Mesenchymal stem cell (in vitro differentiated cells and primary cell): Measurements from ENCODE around the gene DCANP1.

Experiments used
- DNase-seq: peaks from one replicate; pipeline ENCODE4 v3.0.0-alpha.2; 2013
- H2AFZ ChIP-seq: one replicate; pipeline ENCODE4 v1.6.1; 2013; ENCODE audit warnings: low read depth, mild to moderate bottlenecking, control low read depth, inconsistent platforms, low read length, moderate library complexity
- H2AK5ac ChIP-seq: 2 replicates; pipeline ENCODE4 v1.6.1; 2013; ENCODE audit warnings: low read length, moderate library complexity, mild to moderate bottlenecking, inconsistent platforms; ENCODE audit not compliant: severe bottlenecking
- H2BK120ac ChIP-seq: one replicate; pipeline ENCODE4 v1.6.1; 2013; ENCODE audit warnings: low read depth, mild to moderate bottlenecking, inconsistent platforms, low read length, moderate library complexity
- H2BK12ac ChIP-seq, 2 experiments: one replicate each; pipeline ENCODE4 v1.6.1; 2013; ENCODE audit warnings: inconsistent platforms in 2 of 2, low read length in 2 of 2, mild to moderate bottlenecking in 2 of 2, moderate library complexity in 2 of 2, control low read depth in 1 of 2
- H2BK15ac ChIP-seq: one replicate; pipeline ENCODE4 v1.6.1; 2013; ENCODE audit warnings: mild to moderate bottlenecking, low read depth, inconsistent platforms; ENCODE audit not compliant: poor library complexity, severe bottlenecking
- H2BK5ac ChIP-seq: 2 replicates; pipeline ENCODE4 v1.6.1; 2013; ENCODE audit warnings: low read depth, mild to moderate bottlenecking, low read length, control low read depth, inconsistent platforms; ENCODE audit not compliant: poor library complexity, severe bottlenecking
- H3K14ac ChIP-seq, 2 experiments: one replicate each; pipeline ENCODE4 v1.6.1; 2013; ENCODE audit warnings: inconsistent platforms in 2 of 2, low read length in 2 of 2, control low read depth in 1 of 2, mild to moderate bottlenecking in 1 of 2, moderate library complexity in 1 of 2
- H3K18ac ChIP-seq, 2 experiments: one replicate each; pipeline ENCODE4 v1.6.1; 2013; ENCODE audit warnings: inconsistent platforms in 2 of 2, low read length in 2 of 2, control low read depth in 1 of 2, low read depth in 1 of 2, mild to moderate bottlenecking in 1 of 2
- H3K23ac ChIP-seq, 2 experiments: one replicate each; pipeline ENCODE4 v1.6.1; 2013; ENCODE audit warnings: inconsistent platforms in 2 of 2, low read length in 2 of 2, mild to moderate bottlenecking in 2 of 2, moderate library complexity in 2 of 2, control low read depth in 1 of 2
- H3K27ac ChIP-seq: 2 replicates; pipeline ENCODE4 v1.5.1; 2013; ENCODE audit warnings: mild to moderate bottlenecking, moderate library complexity, low read length, control low read depth, inconsistent platforms; ENCODE audit not compliant: poor library complexity, severe bottlenecking
- H3K27me3 ChIP-seq, 2 experiments: 2 replicates each; pipeline versions ENCODE4 v1.6.1 to v1.7.0; 2013; ENCODE audit warnings: low read length in 2 of 2, mild to moderate bottlenecking in 2 of 2, moderate library complexity in 2 of 2, control low read depth in 1 of 2, inconsistent platforms in 1 of 2; ENCODE audit not compliant: control insufficient read depth in 1 of 2, insufficient read depth in 1 of 2
- H3K36me3 ChIP-seq, 2 experiments: 2 replicates each; pipeline versions ENCODE4 v1.6.1 to v1.7.0; 2013; ENCODE audit warnings: low read length in 2 of 2, control low read depth in 1 of 2, inconsistent platforms in 1 of 2, low read depth in 1 of 2, mild to moderate bottlenecking in 1 of 2; ENCODE audit not compliant: insufficient read depth in 2 of 2, control insufficient read depth in 1 of 2
- H3K4ac ChIP-seq, 2 experiments: one replicate each; pipeline ENCODE4 v1.6.1; 2013; ENCODE audit warnings: inconsistent platforms in 2 of 2, low read length in 2 of 2, mild to moderate bottlenecking in 2 of 2, moderate library complexity in 2 of 2, control low read depth in 1 of 2, low read depth in 1 of 2
- H3K4me1 ChIP-seq: 2 replicates; pipeline ENCODE4 v1.6.1; 2013; ENCODE audit warnings: low read depth, low read length, control low read depth; ENCODE audit not compliant: control insufficient read depth, insufficient read depth
- H3K4me2 ChIP-seq: 2 replicates; pipeline ENCODE4 v1.6.1; 2013; ENCODE audit warnings: low read length, mild to moderate bottlenecking, inconsistent platforms; ENCODE audit not compliant: poor library complexity, severe bottlenecking
- H3K4me3 ChIP-seq, 2 experiments: 2 replicates each; pipeline versions ENCODE4 v1.5.1 to v1.7.0; 2013; ENCODE audit warnings: low read length in 2 of 2, mild to moderate bottlenecking in 2 of 2, control low read depth in 1 of 2, low read depth in 1 of 2; ENCODE audit not compliant: insufficient read depth in 1 of 2
- H3K79me1 ChIP-seq: replicated peaks from 2 replicates; pipeline ENCODE4 v1.6.1; 2013; ENCODE audit warnings: mild to moderate bottlenecking, control low read depth, low read length, inconsistent platforms; ENCODE audit not compliant: poor library complexity, severe bottlenecking
- H3K9ac ChIP-seq: 2 replicates; pipeline ENCODE4 v1.7.0; 2013; ENCODE audit warnings: mild to moderate bottlenecking, low read length, moderate library complexity
- H3K9me3 ChIP-seq: 2 replicates; pipeline ENCODE4 v1.7.0; 2013; ENCODE audit warnings: mild to moderate bottlenecking, low read length; ENCODE audit not compliant: control insufficient read depth
- H4K8ac ChIP-seq: one replicate; pipeline ENCODE4 v1.6.1; 2013; ENCODE audit warnings: inconsistent platforms, mild to moderate bottlenecking, low read length, moderate library complexity
- H4K91ac ChIP-seq: one replicate; pipeline ENCODE4 v1.6.1; 2013; ENCODE audit warnings: mild to moderate bottlenecking, low read length, inconsistent platforms
- WGBS: methylation state at CpG from one replicate; pipeline ENCODE4 v1.1.7; 2013; ENCODE audit warnings: mixed read lengths; 5-methylcytosine and 5-hydroxymethylcytosine counted together

Gene DCANP1

GRCh38 chr5:135450336-135450735 lies 3.2 kb upstream of the DCANP1 start:
- H2AFZ ChIP-seq = no peak overlapping the region
- H2BK120ac ChIP-seq = no peak overlapping the region
- H3K4me3 ChIP-seq = no peak overlapping the region
- H3K23ac ChIP-seq = no peak overlapping the region
- H3K4ac ChIP-seq = no peak overlapping the region
- H2BK12ac ChIP-seq = no peak overlapping the region
- H3K27me3 ChIP-seq = peaks cover 46 to 58% of the 10 kb centered on the region in 2 experiments
- no peak overlapping the region for H4K8ac ChIP-seq
- no peak for DNase-seq
- no peak overlapping the region for H3K4me2 ChIP-seq
- H3K27ac ChIP-seq = no peak overlapping the region
- H3K18ac ChIP-seq = no peak overlapping the region
- H2BK5ac ChIP-seq = no peak overlapping the region
- H3K14ac ChIP-seq = no peak overlapping the region
- no peaks in the 10 kb centered on the region for H3K9me3 ChIP-seq
- H2BK15ac ChIP-seq = no peak overlapping the region
- H2AK5ac ChIP-seq = no peak overlapping the region
- no peaks in the 10 kb centered on the region for H3K36me3 ChIP-seq
- H3K4me1 ChIP-seq = peaks cover 5% of the 10 kb centered on the region
- no peak overlapping the region for H3K9ac ChIP-seq
- H3K79me1 ChIP-seq = no peaks in the 10 kb centered on the region
- WGBS = 78% methylated on average over 3 of the region's 3 CpGs
- H4K91ac ChIP-seq = no peak overlapping the region

GRCh38 chr5:135449644-135450043 lies 2.5 kb upstream of the DCANP1 start:
- Histone ChIP-seq H3K27me3 (peaks cover 50 to 52% of the 10 kb centered on the region in 2 experiments), H3K79me1 (no peaks in the 10 kb centered on the region), H3K4me3 (no peak overlapping the region), H2BK15ac (no peak overlapping the region), H2AK5ac (no peak overlapping the region), H3K9ac (no peak overlapping the region), H2BK120ac (no peak overlapping the region), H3K4ac (no peak overlapping the region), H3K14ac (no peak overlapping the region), H3K18ac (no peak overlapping the region), H3K36me3 (no peaks in the 10 kb centered on the region), H2BK5ac (no peak overlapping the region), H3K4me2 (no peak overlapping the region), H4K91ac (no peak overlapping the region), H3K27ac (no peak overlapping the region), H2BK12ac (no peak overlapping the region), H4K8ac (no peak overlapping the region), H3K9me3 (no peaks in the 10 kb centered on the region), H2AFZ (no peak overlapping the region), H3K23ac (no peak overlapping the region), H3K4me1 (peaks cover 5% of the 10 kb centered on the region)
- WGBS = 91% methylated on average over 12 of the region's 12 CpGs
- DNase-seq = no peak

GRCh38 chr5:135448791-135449507 lies 1.8 kb upstream of the DCANP1 start:
- H3K23ac ChIP-seq = no peak overlapping the region

GRCh38 chr5:135448071-135448739 lies 1.1 kb upstream of the DCANP1 start:
- Histone ChIP-seq H2BK15ac (no peak overlapping the region), H2BK12ac (no peak overlapping the region), H4K8ac (no peak overlapping the region), H3K9me3 (no peaks in the 10 kb centered on the region), H3K4me3 (no peak overlapping the region), H3K14ac (no peak overlapping the region), H2AK5ac (no peak overlapping the region), H2AFZ (no peak overlapping the region), H3K4me2 (no peak overlapping the region), H3K9ac (no peak overlapping the region), H3K27me3 (peaks cover 58 to 62% of the 10 kb centered on the region in 2 experiments), H3K36me3 (no peaks in the 10 kb centered on the region), H4K91ac (no peak overlapping the region), H3K18ac (no peak overlapping the region), H3K4me1 (peaks cover 6% of the 10 kb centered on the region), H3K23ac (no peak overlapping the region), H2BK5ac (no peak overlapping the region), H3K79me1 (no peaks in the 10 kb centered on the region), H3K27ac (no peak overlapping the region), H2BK120ac (no peak overlapping the region), H3K4ac (no peak overlapping the region)
- 60% methylated on average over 9 of the region's 9 CpGs for WGBS
- DNase-seq = no peak

More at GRCh38 chr5:135448791-135449507, 1.8 kb upstream of the DCANP1 start:
- H3K4ac ChIP-seq = no peak overlapping the region
- H3K79me1 ChIP-seq = no peaks in the 10 kb centered on the region
- H2BK120ac ChIP-seq = no peak overlapping the region
- H3K36me3 ChIP-seq = no peaks in the 10 kb centered on the region
- no peak overlapping the region for H2AK5ac ChIP-seq
- no peak overlapping the region for H2BK15ac ChIP-seq
- no peak overlapping the region for H3K18ac ChIP-seq
- no peaks in the 10 kb centered on the region for H3K9me3 ChIP-seq
- no peak overlapping the region for H3K27ac ChIP-seq
- no peak overlapping the region for H3K14ac ChIP-seq
- H3K4me3 ChIP-seq = no peak overlapping the region
- H3K27me3 ChIP-seq = peaks cover 55 to 57% of the 10 kb centered on the region in 2 experiments
- no peak overlapping the region for H4K8ac ChIP-seq
- DNase-seq = no peak
- H2BK12ac ChIP-seq = no peak overlapping the region
- H2BK5ac ChIP-seq = no peak overlapping the region
- H2AFZ ChIP-seq = no peak overlapping the region
- 77% methylated on average over 9 of the region's 9 CpGs for WGBS
- H3K4me2 ChIP-seq = no peak overlapping the region
- H4K91ac ChIP-seq = no peak overlapping the region
- H3K9ac ChIP-seq = no peak overlapping the region
- peaks cover 5% of the 10 kb centered on the region for H3K4me1 ChIP-seq
